ENCODE measurements around the gene SSC4D.

Gene SSC4D

DNA sequence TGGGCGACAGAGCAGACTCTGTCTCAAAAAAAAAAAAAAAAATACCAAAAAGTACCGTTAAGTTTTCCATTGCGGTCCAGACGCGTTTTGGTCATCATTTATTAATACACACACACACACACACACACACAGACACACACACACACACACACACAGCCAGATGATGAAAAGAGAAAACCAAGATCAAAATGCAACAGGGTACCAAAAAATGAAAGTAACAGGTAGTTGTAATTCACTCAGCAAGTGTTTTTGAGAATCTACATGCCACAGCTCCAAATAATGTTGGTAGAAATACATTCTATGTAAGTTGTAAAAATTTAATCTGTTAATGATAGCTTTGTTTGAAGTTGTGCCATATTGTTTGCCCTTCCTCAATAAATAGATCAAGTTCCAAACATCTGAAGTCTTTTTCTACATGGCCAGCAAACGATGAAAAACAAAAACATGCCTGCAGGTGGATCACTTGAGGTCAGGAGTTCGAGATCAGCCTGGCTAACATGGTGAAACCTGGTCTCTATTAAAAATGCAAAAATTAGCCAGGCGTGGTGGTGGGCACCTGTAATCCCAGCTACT lies 60.1 kb downstream of the SSC4D start:
- no peak for DNase-seq

- no peak for DNase-seq
These were observed 61.8 kb downstream of the SSC4D start for GRCh38 chr7:76347710-76348109.

DNA sequence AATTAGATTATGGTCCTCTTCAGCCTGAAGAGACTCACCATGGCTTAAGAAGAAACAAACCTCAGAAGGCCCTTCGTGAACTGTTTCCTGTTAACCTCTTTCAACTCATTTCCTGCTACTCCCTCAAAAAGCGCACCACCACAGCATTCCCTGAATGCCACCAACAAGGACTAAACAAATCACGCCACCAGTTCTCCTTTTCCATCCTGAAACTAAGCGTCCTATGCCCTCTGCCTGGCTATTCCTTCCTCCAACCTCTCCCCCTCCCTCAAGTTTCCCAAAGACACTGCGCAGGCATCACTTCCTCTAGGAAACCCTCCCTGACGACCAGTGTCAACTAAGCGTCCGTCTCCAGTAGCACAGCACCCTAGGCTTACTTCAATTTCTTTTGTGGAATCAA lies 62.7 kb downstream of the SSC4D start:
- DNase-seq, result no peak

DNA sequence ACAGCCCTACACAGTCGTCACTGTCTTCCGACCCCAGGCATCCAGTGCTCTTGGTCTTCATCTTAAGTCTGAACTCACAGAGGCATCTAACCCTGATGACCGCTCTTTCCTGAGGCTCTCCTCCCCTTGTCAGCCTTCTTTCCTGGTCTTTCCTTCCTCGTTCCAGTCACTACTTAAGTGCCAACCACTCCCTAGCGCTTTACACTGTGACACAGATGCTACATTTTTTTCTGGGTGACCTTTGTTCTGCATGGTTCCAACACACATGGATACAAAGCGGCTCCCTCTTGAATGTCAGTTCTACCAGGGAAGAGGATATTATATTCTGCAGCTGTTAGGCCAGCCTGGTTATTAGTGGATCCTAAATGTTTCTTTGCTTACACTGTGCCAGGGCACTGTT lies 63.4 kb downstream of the SSC4D start:
- no peak for DNase-seq

DNA sequence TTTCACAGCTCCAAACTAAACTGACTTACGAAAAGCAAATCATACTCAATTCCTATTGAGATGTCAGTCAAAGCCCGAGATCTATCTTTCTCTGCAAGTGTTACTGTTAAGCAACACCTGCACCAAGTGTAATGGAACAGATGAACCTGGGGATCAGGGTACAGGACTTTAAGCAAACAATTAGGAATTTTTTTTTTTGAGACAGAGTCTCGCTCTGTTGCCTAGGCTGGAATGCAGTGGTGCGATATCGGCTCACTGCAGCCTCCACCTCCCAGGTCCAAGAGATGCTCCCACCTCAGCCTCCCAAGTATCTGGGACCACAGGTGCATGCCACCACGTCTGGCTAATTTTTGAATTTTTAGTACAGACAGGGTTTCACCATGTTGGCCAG lies 65.6 kb downstream of the SSC4D start:
- no peak for DNase-seq

DNA sequence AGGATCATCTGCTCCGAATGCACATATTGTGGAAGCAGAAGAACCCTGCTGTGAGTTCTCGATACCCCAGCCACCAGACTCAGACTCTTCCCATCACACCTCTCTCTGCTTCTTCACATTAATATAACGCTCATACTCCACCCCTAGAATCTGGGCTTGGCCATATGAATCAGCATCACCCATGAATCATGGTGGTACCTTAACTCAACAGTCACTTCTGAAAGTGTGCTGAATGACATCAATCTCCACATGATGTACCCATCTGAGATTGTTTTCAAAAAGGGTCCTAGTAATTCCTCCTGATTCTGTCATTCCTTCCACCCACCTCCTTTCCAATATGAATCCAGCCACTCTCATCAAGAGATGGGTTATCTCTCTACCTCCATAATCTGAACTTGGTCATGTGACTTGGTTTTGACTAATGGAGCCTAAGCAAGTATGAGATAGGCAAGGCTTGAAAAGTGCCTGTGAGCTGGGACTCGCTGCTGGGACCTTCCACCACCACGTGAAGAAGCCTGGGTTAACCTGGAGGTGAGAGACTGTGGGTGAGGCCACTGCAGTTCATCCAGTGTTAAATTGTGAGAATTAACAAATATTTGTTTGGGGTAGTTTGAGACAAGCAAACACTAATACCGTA lies 66.1 kb downstream of the SSC4D start:
- DNase-seq, result no peak

DNA sequence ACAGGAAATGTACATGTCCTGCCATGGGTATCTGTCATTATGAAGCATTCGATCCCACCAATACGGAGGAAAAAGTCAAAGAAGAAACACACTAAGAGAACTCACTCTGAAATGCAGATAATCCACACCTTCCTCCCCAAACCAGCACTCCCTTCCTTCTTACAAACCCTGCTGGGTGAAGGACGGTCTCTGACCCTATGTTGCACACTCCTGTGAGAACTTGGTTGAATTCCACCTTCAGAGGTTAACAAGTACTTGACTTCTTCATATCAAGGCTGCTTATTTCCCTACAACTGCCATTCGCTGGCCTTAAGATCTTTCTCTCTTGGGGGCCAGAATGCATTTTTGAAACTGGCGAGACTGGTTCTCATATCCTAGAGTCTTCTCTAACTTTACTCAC lies 67.3 kb downstream of the SSC4D start:
- no peak for DNase-seq

GRCh38 chr7:76340617-76341131 lies 68.8 kb downstream of the SSC4D start:
- no peak for DNase-seq

Data from NCI-H2107 (cell line).